BLaER1 (cell line): ENCODE measurements around the gene RNF25.

Source experiments
- H3K27ac ChIP-seq: shearing (Covaris generic); formaldehyde crosslinking; 2 replicates; pipeline ENCODE4 v1.8.1; 2022
- H3K27me3 ChIP-seq: shearing (Covaris generic); formaldehyde crosslinking; 2 replicates; pipeline ENCODE4 v1.8.1; 2022
- H3K36me3 ChIP-seq: shearing (Covaris generic); formaldehyde crosslinking; 2 replicates; pipeline ENCODE4 v1.8.1; 2022
- H3K4me1 ChIP-seq: shearing (Covaris generic); formaldehyde crosslinking; 2 replicates; pipeline ENCODE4 v1.8.1; 2022
- H3K4me2 ChIP-seq: shearing (Covaris generic); formaldehyde crosslinking; 2 replicates; pipeline ENCODE4 v1.8.1; 2022
- H3K4me3 ChIP-seq: shearing (Covaris generic); formaldehyde crosslinking; 2 replicates; pipeline ENCODE4 v1.8.1; 2022
- H3K9ac ChIP-seq: shearing (Covaris generic); formaldehyde crosslinking; 2 replicates; pipeline ENCODE4 v1.8.1; 2022
- H3K9me3 ChIP-seq: shearing (Covaris generic); formaldehyde crosslinking; 2 replicates; pipeline ENCODE4 v1.8.1; 2022
- H4K20me1 ChIP-seq: shearing (Covaris generic); formaldehyde crosslinking; 2 replicates; pipeline ENCODE4 v1.8.1; 2022
- Cebpa-rat ChIP-seq: shearing (Covaris generic); IDR thresholded peaks from 2 replicates; pipeline ENCODE4 v1.8.1; 2022

Gene RNF25

GRCh38 chr2:218631837-218632236, 40.0 kb downstream of the RNF25 start:
- Histone ChIP-seq H3K9me3 (no peaks in the 10 kb centered on the region), H3K4me2 (no peak overlapping the region), H4K20me1 (no peaks in the 10 kb centered on the region), H3K9ac (no peak overlapping the region), H3K4me1 (peaks cover 20% of the 10 kb centered on the region), H3K27me3 (no peaks in the 10 kb centered on the region), H3K4me3 (no peak overlapping the region), H3K36me3 (peaks cover 56% of the 10 kb centered on the region), H3K27ac (no peak overlapping the region)
- no peak for TF ChIP-seq Cebpa-rat

GRCh38 chr2:218627939-218628338, 43.9 kb downstream of the RNF25 start:
- no peak overlapping the region for H3K4me3 ChIP-seq
- no peak for TF ChIP-seq Cebpa-rat

DNA sequence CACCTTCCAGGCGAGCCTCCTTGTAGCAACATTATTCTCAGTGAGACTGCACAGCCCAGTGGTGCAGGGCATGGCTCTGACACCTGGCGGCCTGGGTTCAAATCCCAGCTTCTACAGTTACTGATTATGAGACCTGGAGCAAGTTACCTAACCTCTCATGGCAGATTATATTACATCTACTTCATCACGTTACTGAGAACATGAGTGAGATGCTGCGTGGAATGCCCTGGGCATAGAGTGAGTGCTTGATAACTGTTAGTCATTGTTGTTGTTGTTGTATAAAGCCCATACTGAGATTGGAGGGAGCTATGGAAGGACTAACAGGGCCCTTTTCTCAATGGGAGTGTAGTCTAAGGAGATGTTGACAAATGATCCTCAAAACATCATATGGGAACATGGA, 45.4 kb downstream of the RNF25 start:
- H3K4me3 ChIP-seq, result no peak overlapping the region
- no peak for TF ChIP-seq Cebpa-rat
- H3K9me3 ChIP-seq, result no peaks in the 10 kb centered on the region
- no peak overlapping the region for H3K4me2 ChIP-seq
- H3K4me1 ChIP-seq, result peaks cover 32% of the 10 kb centered on the region
- H3K9ac ChIP-seq, result no peak overlapping the region
- H4K20me1 ChIP-seq, result no peaks in the 10 kb centered on the region
- H3K36me3 ChIP-seq, result 0 out of 2 replicates have a peak, but pooled peaks cover 6% of the 10 kb centered on the region
- H3K27ac ChIP-seq, result no peak overlapping the region
- H3K27me3 ChIP-seq, result no peaks in the 10 kb centered on the region

More at GRCh38 chr2:218627939-218628338, 43.9 kb downstream of the RNF25 start:
- Histone ChIP-seq H3K36me3 (peaks cover 17% of the 10 kb centered on the region), H3K27me3 (no peaks in the 10 kb centered on the region), H3K27ac (no peak overlapping the region), H4K20me1 (no peaks in the 10 kb centered on the region), H3K4me2 (no peak overlapping the region), H3K4me1 (peaks cover 24% of the 10 kb centered on the region), H3K9ac (no peak overlapping the region), H3K9me3 (no peaks in the 10 kb centered on the region)

GRCh38 chr2:218623366-218623705, 48.5 kb downstream of the RNF25 start:
- H3K27me3 ChIP-seq, result no peaks in the 10 kb centered on the region
- H3K36me3 ChIP-seq, result 0 out of 2 replicates have a peak, but pooled peaks cover 6% of the 10 kb centered on the region
- H3K27ac ChIP-seq, result no peak overlapping the region
- H3K4me2 ChIP-seq, result peak overlapping the region; percentile 64
- no peak overlapping the region for H3K9ac ChIP-seq
- TF ChIP-seq Cebpa-rat, result no peak
- H3K9me3 ChIP-seq, result no peaks in the 10 kb centered on the region
- no peak overlapping the region for H3K4me3 ChIP-seq
- H4K20me1 ChIP-seq, result no peaks in the 10 kb centered on the region
- peaks cover 13% of the 10 kb centered on the region for H3K4me1 ChIP-seq

DNA sequence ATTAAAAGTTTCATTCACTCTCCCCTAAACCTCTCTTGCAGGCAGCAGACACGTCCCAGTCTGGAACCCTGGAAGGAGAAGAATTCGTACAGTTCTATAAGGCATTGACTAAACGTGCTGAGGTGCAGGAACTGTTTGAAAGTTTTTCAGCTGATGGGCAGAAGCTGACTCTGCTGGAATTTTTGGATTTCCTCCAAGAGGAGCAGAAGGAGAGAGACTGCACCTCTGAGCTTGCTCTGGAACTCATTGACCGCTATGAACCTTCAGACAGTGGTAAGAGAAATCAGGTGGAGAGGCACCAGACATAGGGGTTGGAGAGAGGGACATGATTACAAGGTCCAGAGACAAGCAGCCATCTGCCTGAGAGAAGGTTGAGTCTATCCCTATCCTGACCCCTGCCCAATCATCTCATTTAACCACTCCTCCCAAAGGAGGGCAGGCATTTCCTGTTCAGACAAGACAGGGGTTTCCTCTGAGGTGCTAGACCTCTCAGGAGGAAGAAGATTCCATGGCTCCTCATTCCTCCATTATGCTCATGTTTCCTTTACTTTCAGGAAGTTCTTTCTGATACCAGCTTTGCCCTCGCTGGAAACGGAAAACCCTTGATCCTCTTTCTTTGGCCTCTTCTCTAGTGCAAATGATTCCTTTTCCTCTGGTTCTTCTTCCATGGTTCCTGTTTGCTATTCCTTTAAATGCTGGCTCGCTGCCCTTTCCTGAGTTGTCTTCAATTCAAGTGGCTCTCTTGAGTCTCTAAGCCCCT, 49.0 kb downstream of the RNF25 start:
- H3K27ac ChIP-seq, result no peak overlapping the region
- peak overlapping the region; percentile 64 for H3K4me2 ChIP-seq
- H3K36me3 ChIP-seq, result 0 out of 2 replicates have a peak, but pooled peaks cover 1% of the 10 kb centered on the region
- peaks cover 13% of the 10 kb centered on the region for H3K4me1 ChIP-seq
- H3K4me3 ChIP-seq, result no peak overlapping the region
- H4K20me1 ChIP-seq, result no peaks in the 10 kb centered on the region
- H3K27me3 ChIP-seq, result no peaks in the 10 kb centered on the region
- H3K9me3 ChIP-seq, result no peaks in the 10 kb centered on the region
- H3K9ac ChIP-seq, result no peak overlapping the region; the same call in none of the 2 replicates
- TF ChIP-seq Cebpa-rat, result no peak

- Histone ChIP-seq H3K4me2 (no peak overlapping the region), H3K36me3 (no peaks in the 10 kb centered on the region), H3K27me3 (no peaks in the 10 kb centered on the region), H3K27ac (no peak overlapping the region), H3K4me1 (peaks cover 13% of the 10 kb centered on the region), H3K9me3 (no peaks in the 10 kb centered on the region), H3K9ac (no peak overlapping the region), H3K4me3 (no peak overlapping the region), H4K20me1 (no peaks in the 10 kb centered on the region)
- TF ChIP-seq Cebpa-rat, result no peak
Observed at GRCh38 chr2:218621007-218621406, 50.8 kb downstream of the RNF25 start.

DNA sequence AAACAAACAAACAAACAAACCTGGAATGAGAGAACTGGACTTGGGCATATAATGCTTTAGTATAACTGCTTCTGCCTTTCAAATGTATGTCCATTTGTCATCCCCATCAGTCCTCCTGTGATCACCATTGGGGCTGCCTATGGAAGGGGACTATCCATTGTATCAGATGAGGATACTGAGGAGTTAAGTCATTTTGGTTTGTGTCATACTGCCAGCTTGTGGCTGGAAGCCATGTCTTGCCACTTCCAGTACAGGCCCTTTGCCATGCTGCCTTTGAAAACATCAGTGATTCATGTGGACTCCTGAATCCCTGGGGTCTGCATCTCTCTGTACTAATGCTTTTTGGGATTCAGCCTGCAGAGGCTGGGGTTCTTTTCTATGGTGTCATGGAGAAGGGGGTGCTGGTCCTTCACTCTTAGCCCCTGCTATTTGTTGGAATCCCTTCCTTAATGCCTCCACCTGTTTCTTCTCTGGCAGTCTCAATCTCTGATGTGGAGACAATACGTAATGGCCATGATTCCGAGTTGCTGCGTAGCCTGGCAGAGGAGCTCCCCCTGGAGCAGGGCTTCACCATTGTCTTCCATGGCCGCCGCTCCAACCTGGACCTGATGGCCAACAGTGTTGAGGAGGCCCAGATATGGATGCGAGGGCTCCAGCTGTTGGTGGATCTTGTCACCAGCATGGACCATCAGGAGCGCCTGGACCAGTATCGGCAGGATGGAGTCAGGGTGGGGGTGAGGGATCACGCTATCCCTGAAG, 53.5 kb downstream of the RNF25 start:
- no peak for TF ChIP-seq Cebpa-rat
- no peaks in the 10 kb centered on the region for H3K9me3 ChIP-seq
- no peak overlapping the region for H3K4me2 ChIP-seq
- no peaks in the 10 kb centered on the region for H3K27me3 ChIP-seq
- H3K36me3 ChIP-seq, result no peaks in the 10 kb centered on the region
- H3K9ac ChIP-seq, result no peak overlapping the region
- H3K27ac ChIP-seq, result no peak overlapping the region
- peaks cover 11% of the 10 kb centered on the region for H3K4me1 ChIP-seq
- no peaks in the 10 kb centered on the region for H4K20me1 ChIP-seq
- H3K4me3 ChIP-seq, result no peak overlapping the region

DNA sequence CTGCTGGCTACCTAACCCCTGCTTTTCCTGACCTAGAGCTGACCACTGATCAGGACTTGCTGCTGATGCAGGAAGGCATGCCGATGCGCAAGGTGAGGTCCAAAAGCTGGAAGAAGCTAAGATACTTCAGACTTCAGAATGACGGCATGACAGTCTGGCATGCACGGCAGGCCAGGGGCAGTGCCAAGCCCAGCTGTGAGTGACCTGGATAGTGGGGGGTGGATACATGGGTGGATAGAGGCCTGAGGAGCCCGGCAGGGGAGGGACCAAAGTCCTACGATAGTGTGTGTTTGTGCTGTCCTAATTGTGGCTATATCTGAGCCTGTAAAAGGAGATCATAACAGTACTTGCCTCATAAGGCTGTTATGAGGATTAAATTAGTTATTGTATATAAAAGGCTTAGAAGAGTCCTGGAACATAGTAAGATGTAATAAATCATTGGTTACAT, 55.9 kb downstream of the RNF25 start:
- no peak for TF ChIP-seq Cebpa-rat
- H3K4me2 ChIP-seq, result no peak overlapping the region
- H3K27me3 ChIP-seq, result no peaks in the 10 kb centered on the region

More for the DNA sequence above, 55.9 kb downstream of the RNF25 start:
- H3K9ac ChIP-seq, result no peak overlapping the region
- H3K4me1 ChIP-seq, result no peaks in the 10 kb centered on the region
- no peaks in the 10 kb centered on the region for H3K36me3 ChIP-seq
- H4K20me1 ChIP-seq, result no peaks in the 10 kb centered on the region
- H3K4me3 ChIP-seq, result no peak overlapping the region
- H3K9me3 ChIP-seq, result no peaks in the 10 kb centered on the region
- H3K27ac ChIP-seq, result no peak overlapping the region
